ENCODE results near the gene PPARG.

Gene PPARG

GRCh38 chr3:12312010-12312409, 23.1 kb downstream of the PPARG start:
- no peak for DNase-seq

GRCh38 chr3:12313519-12313918, 24.6 kb downstream of the PPARG start:
- no peak for DNase-seq

- peak; percentile 13 for DNase-seq
Observed at GRCh38 chr3:12316253-12316652, 27.4 kb downstream of the PPARG start.

GRCh38 chr3:12316729-12317351, 28.0 kb downstream of the PPARG start:
- DNase-seq, result peak; percentile 30

GRCh38 chr3:12317914-12318313, 29.0 kb downstream of the PPARG start:
- no peak for DNase-seq

- no peak for DNase-seq
Observed at GRCh38 chr3:12318758-12319621, 30.1 kb downstream of the PPARG start.

- DNase-seq, result no peak
Observed at GRCh38 chr3:12321015-12321414, 32.1 kb downstream of the PPARG start.

- DNase-seq, result no peak
Observed at GRCh38 chr3:12323237-12323636, 34.4 kb downstream of the PPARG start.

GRCh38 chr3:12325586-12326515, 37.0 kb downstream of the PPARG start:
- DNase-seq, result no peak

- no peak for DNase-seq
Observed at GRCh38 chr3:12327021-12327420, 38.2 kb downstream of the PPARG start.

- no peak for DNase-seq
Observed at GRCh38 chr3:12328132-12328836, 39.4 kb downstream of the PPARG start.

GRCh38 chr3:12328837-12329462, 40.1 kb downstream of the PPARG start:
- DNase-seq, result no peak

- DNase-seq, result no peak
Observed at GRCh38 chr3:12334786-12335185, 45.9 kb downstream of the PPARG start.

GRCh38 chr3:12335421-12335820, 46.6 kb downstream of the PPARG start:
- no peak for DNase-seq

GRCh38 chr3:12336099-12336498, 47.2 kb downstream of the PPARG start:
- DNase-seq, result no peak

- no peak for DNase-seq
Observed at GRCh38 chr3:12338595-12339546, 50.0 kb downstream of the PPARG start.

- DNase-seq, result no peak
Observed at GRCh38 chr3:12339701-12340480, 51.0 kb downstream of the PPARG start.

- no peak for DNase-seq
Observed at GRCh38 chr3:12340506-12340905, 51.6 kb downstream of the PPARG start.

GRCh38 chr3:12342151-12342550, 53.3 kb downstream of the PPARG start:
- no peak for DNase-seq

All from right kidney (tissue), 1 donor.